Measurements from ENCODE around the gene MAML2.

The MAML2 gene

DNA sequence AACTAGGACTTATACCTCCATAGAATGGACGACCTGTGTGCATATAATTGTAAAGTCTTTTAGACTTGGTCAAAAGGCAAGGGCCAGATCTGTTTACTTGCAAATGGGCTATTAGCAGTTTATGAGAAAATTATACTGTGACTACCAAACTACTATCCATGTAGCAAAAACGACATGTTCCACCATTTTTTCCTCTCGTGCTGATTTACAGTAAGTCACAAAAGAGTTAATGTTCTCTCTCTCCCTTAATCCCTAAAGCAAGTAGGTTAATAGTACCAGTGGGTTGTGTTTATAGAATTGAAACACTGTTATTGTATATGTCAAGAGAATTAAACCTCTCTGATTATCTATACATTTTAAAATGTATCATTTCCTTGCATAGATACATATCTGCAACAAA is 147.3 kb downstream of the MAML2 start:
- Histone ChIP-seq H3K9ac (ENCODE audit: low read depth in 1 of 2, low read length in 2 of 2) (no peak overlapping the region), H3K27me3 (ENCODE audit: control insufficient read depth in 2 of 2, insufficient read depth in 2 of 2, low read length in 2 of 2) (no peaks in the 10 kb centered on the region), H3K4me3 (ENCODE audit: low read length in 2 of 2) (no peak overlapping the region), H3K27ac (ENCODE audit: low read depth in 2 of 2, low read length in 2 of 2) (no peak overlapping the region), H3K9me3 (ENCODE audit: control insufficient read depth in 2 of 2, low read length in 2 of 2) (no peaks in the 10 kb centered on the region), H3K4me1 (ENCODE audit: control insufficient read depth in 2 of 2, insufficient read depth in 2 of 2, low read length in 2 of 2) (peaks cover 2 to 3% of the 10 kb centered on the region in 2 donors), H3K36me3 (ENCODE audit: control insufficient read depth in 2 of 2, insufficient read depth in 2 of 2, low read length in 2 of 2) (peaks cover 0 to 2% of the 10 kb centered on the region in 2 donors)

GRCh38 chr11:96194581-96195374 is 148.2 kb downstream of the MAML2 start:
- H3K4me3 ChIP-seq (ENCODE audit: low read length in 2 of 2) = no peak overlapping the region
- peaks cover 0 to 2% of the 10 kb centered on the region in 2 donors for H3K36me3 ChIP-seq (ENCODE audit: control insufficient read depth in 2 of 2, insufficient read depth in 2 of 2, low read length in 2 of 2)
- H3K4me1 ChIP-seq (ENCODE audit: control insufficient read depth in 2 of 2, insufficient read depth in 2 of 2, low read length in 2 of 2) = peaks cover 2 to 3% of the 10 kb centered on the region in 2 donors
- no peaks in the 10 kb centered on the region for H3K9me3 ChIP-seq (ENCODE audit: control insufficient read depth in 2 of 2, low read length in 2 of 2)
- H3K27ac ChIP-seq (ENCODE audit: low read depth in 2 of 2, low read length in 2 of 2) = no peak overlapping the region
- no peak overlapping the region for H3K9ac ChIP-seq (ENCODE audit: low read depth in 1 of 2, low read length in 2 of 2)
- no peaks in the 10 kb centered on the region for H3K27me3 ChIP-seq (ENCODE audit: control insufficient read depth in 2 of 2, insufficient read depth in 2 of 2, low read length in 2 of 2)

- H3K4me1 ChIP-seq (ENCODE audit: control insufficient read depth in 2 of 2, insufficient read depth in 2 of 2, low read length in 2 of 2) = peaks cover 2 to 3% of the 10 kb centered on the region in 2 donors
These were observed 149.1 kb downstream of the MAML2 start for GRCh38 chr11:96193745-96194443.

DNA sequence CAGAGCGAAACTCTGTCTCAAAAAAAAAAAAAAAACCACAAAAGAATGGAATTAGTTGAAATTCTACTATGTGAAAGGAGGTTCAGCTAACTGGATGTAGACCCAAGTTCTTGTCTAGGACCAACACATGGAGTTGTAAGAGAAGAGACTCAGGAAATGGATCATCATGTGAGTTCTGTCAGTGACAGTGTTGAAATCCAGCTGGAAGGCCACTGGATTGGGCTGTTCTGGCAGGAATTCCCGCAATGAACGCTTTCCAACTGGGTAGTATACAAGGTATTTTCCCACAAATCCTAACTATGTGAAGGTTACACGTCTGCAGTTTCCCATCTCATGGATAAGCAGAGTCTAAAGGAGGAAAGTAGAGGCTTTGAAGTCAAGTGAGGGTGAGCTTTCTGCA is 151.2 kb downstream of the MAML2 start:
- no peak overlapping the region for H3K27ac ChIP-seq (ENCODE audit: low read depth in 2 of 2, low read length in 2 of 2)
- no peak overlapping the region for H3K9ac ChIP-seq (ENCODE audit: low read depth in 1 of 2, low read length in 2 of 2)
- peaks cover 0 to 6% of the 10 kb centered on the region in 2 donors for H3K4me1 ChIP-seq (ENCODE audit: control insufficient read depth in 2 of 2, insufficient read depth in 2 of 2, low read length in 2 of 2)
- H3K4me3 ChIP-seq (ENCODE audit: low read length in 2 of 2) = no peak overlapping the region
- H3K36me3 ChIP-seq (ENCODE audit: control insufficient read depth in 2 of 2, insufficient read depth in 2 of 2, low read length in 2 of 2) = no peaks in the 10 kb centered on the region
- no peaks in the 10 kb centered on the region for H3K9me3 ChIP-seq (ENCODE audit: control insufficient read depth in 2 of 2, low read length in 2 of 2)
- no peaks in the 10 kb centered on the region for H3K27me3 ChIP-seq (ENCODE audit: control insufficient read depth in 2 of 2, insufficient read depth in 2 of 2, low read length in 2 of 2)

More at GRCh38 chr11:96193745-96194443, 149.1 kb downstream of the MAML2 start:
- H3K9ac ChIP-seq (ENCODE audit: low read depth in 1 of 2, low read length in 2 of 2) = no peak overlapping the region
- peaks cover 0 to 2% of the 10 kb centered on the region in 2 donors for H3K36me3 ChIP-seq (ENCODE audit: control insufficient read depth in 2 of 2, insufficient read depth in 2 of 2, low read length in 2 of 2)
- H3K9me3 ChIP-seq (ENCODE audit: control insufficient read depth in 2 of 2, low read length in 2 of 2) = no peaks in the 10 kb centered on the region
- no peak overlapping the region for H3K4me3 ChIP-seq (ENCODE audit: low read length in 2 of 2)
- H3K27me3 ChIP-seq (ENCODE audit: control insufficient read depth in 2 of 2, insufficient read depth in 2 of 2, low read length in 2 of 2) = no peaks in the 10 kb centered on the region
- no peak overlapping the region for H3K27ac ChIP-seq (ENCODE audit: low read depth in 2 of 2, low read length in 2 of 2)

GRCh38 chr11:96189351-96189750 is 153.6 kb downstream of the MAML2 start:
- no peak overlapping the region for H3K9ac ChIP-seq (ENCODE audit: low read depth in 1 of 2, low read length in 2 of 2)
- H3K27me3 ChIP-seq (ENCODE audit: control insufficient read depth in 2 of 2, insufficient read depth in 2 of 2, low read length in 2 of 2) = no peaks in the 10 kb centered on the region
- H3K27ac ChIP-seq (ENCODE audit: low read depth in 2 of 2, low read length in 2 of 2) = no peak overlapping the region
- no peak overlapping the region for H3K4me3 ChIP-seq (ENCODE audit: low read length in 2 of 2)
- H3K36me3 ChIP-seq (ENCODE audit: control insufficient read depth in 2 of 2, insufficient read depth in 2 of 2, low read length in 2 of 2) = no peaks in the 10 kb centered on the region
- H3K9me3 ChIP-seq (ENCODE audit: control insufficient read depth in 2 of 2, low read length in 2 of 2) = no peaks in the 10 kb centered on the region
- peaks cover 0 to 6% of the 10 kb centered on the region in 2 donors for H3K4me1 ChIP-seq (ENCODE audit: control insufficient read depth in 2 of 2, insufficient read depth in 2 of 2, low read length in 2 of 2)

GRCh38 chr11:96188243-96189006 is 154.6 kb downstream of the MAML2 start:
- H3K27me3 ChIP-seq (ENCODE audit: control insufficient read depth in 2 of 2, insufficient read depth in 2 of 2, low read length in 2 of 2) = no peaks in the 10 kb centered on the region
- no peak overlapping the region for H3K4me3 ChIP-seq (ENCODE audit: low read length in 2 of 2)
- H3K27ac ChIP-seq (ENCODE audit: low read depth in 2 of 2, low read length in 2 of 2) = no peak overlapping the region
- no peaks in the 10 kb centered on the region for H3K9me3 ChIP-seq (ENCODE audit: control insufficient read depth in 2 of 2, low read length in 2 of 2)
- H3K4me1 ChIP-seq (ENCODE audit: control insufficient read depth in 2 of 2, insufficient read depth in 2 of 2, low read length in 2 of 2) = peaks cover 0 to 6% of the 10 kb centered on the region in 2 donors
- no peak overlapping the region for H3K9ac ChIP-seq (ENCODE audit: low read depth in 1 of 2, low read length in 2 of 2)
- H3K36me3 ChIP-seq (ENCODE audit: control insufficient read depth in 2 of 2, insufficient read depth in 2 of 2, low read length in 2 of 2) = no peaks in the 10 kb centered on the region

GRCh38 chr11:96187822-96188221 is 155.2 kb downstream of the MAML2 start:
- no peaks in the 10 kb centered on the region for H3K27me3 ChIP-seq (ENCODE audit: control insufficient read depth in 2 of 2, insufficient read depth in 2 of 2, low read length in 2 of 2)
- no peaks in the 10 kb centered on the region for H3K36me3 ChIP-seq (ENCODE audit: control insufficient read depth in 2 of 2, insufficient read depth in 2 of 2, low read length in 2 of 2)
- H3K27ac ChIP-seq (ENCODE audit: low read depth in 2 of 2, low read length in 2 of 2) = no peak overlapping the region
- H3K4me1 ChIP-seq (ENCODE audit: control insufficient read depth in 2 of 2, insufficient read depth in 2 of 2, low read length in 2 of 2) = peaks cover 0 to 6% of the 10 kb centered on the region in 2 donors
- H3K4me3 ChIP-seq (ENCODE audit: low read length in 2 of 2) = no peak overlapping the region
- no peak overlapping the region for H3K9ac ChIP-seq (ENCODE audit: low read depth in 1 of 2, low read length in 2 of 2)
- H3K9me3 ChIP-seq (ENCODE audit: control insufficient read depth in 2 of 2, low read length in 2 of 2) = no peaks in the 10 kb centered on the region

DNA sequence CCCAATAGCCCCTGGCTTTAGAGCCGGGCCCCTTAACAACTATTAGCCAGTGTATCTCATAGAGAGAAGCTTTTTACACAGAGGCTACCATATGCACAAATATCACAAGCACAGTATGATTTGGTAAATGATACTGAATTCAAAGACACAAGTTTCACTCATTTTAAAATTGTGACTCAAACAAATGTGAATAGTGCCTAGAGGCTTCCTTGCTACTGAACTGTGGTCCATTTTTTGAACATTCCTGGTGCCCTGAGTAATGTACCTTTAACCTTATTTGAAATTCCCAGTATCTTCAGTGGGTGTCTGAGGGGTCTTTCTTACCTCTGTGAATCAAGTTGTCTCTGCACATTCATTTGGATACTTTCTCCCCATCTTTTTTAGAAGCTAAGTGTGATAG is 156.2 kb downstream of the MAML2 start:
- Histone ChIP-seq H3K27me3 (ENCODE audit: control insufficient read depth in 2 of 2, insufficient read depth in 2 of 2, low read length in 2 of 2) (no peaks in the 10 kb centered on the region), H3K27ac (ENCODE audit: low read depth in 2 of 2, low read length in 2 of 2) (no peak overlapping the region), H3K4me3 (ENCODE audit: low read length in 2 of 2) (no peak overlapping the region), H3K4me1 (ENCODE audit: control insufficient read depth in 2 of 2, insufficient read depth in 2 of 2, low read length in 2 of 2) (peaks cover 0 to 6% of the 10 kb centered on the region in 2 donors), H3K36me3 (ENCODE audit: control insufficient read depth in 2 of 2, insufficient read depth in 2 of 2, low read length in 2 of 2) (no peaks in the 10 kb centered on the region), H3K9me3 (ENCODE audit: control insufficient read depth in 2 of 2, low read length in 2 of 2) (no peaks in the 10 kb centered on the region), H3K9ac (ENCODE audit: low read depth in 1 of 2, low read length in 2 of 2) (no peak overlapping the region)

DNA sequence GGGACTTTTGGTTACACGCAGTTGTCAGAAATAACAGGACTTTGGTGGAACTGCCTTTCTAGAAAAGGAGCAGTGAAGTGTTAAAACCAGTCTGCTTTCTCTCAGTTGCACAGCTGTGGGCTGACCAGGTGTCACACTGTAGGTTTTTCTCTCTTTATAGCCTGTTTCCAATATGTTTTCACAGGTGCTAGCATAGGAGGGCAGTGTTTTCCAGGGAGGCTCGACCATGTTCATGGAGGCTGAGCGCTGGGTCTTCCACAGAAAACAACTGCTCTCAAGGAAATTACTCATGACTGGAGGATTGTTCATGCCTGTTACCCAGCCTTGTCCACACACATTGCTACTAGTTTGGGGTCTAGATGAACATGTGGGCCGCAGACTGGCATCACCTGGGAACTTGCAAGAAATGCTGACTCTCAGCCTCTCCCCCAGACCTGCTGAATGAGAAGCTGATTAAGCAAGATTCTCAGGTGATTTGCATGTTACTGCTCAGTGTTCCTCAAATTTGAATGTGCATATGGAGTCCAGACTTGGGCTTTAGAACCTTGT is 157.7 kb downstream of the MAML2 start:
- no peaks in the 10 kb centered on the region for H3K9me3 ChIP-seq (ENCODE audit: control insufficient read depth in 2 of 2, low read length in 2 of 2)
- H3K4me3 ChIP-seq (ENCODE audit: low read length in 2 of 2) = no peak overlapping the region
- peaks cover 0 to 6% of the 10 kb centered on the region in 2 donors for H3K4me1 ChIP-seq (ENCODE audit: control insufficient read depth in 2 of 2, insufficient read depth in 2 of 2, low read length in 2 of 2)
- no peaks in the 10 kb centered on the region for H3K36me3 ChIP-seq (ENCODE audit: control insufficient read depth in 2 of 2, insufficient read depth in 2 of 2, low read length in 2 of 2)
- no peaks in the 10 kb centered on the region for H3K27me3 ChIP-seq (ENCODE audit: control insufficient read depth in 2 of 2, insufficient read depth in 2 of 2, low read length in 2 of 2)
- H3K9ac ChIP-seq (ENCODE audit: low read depth in 1 of 2, low read length in 2 of 2) = no peak overlapping the region
- no peak overlapping the region for H3K27ac ChIP-seq (ENCODE audit: low read depth in 2 of 2, low read length in 2 of 2)
